Brain microvascular endothelial cell (primary cell): Measurements from ENCODE around the gene NPLOC4.

Experiments used
- DNase-seq: peaks from one replicate; pipeline ENCODE4 v3.0.0-alpha.2; 2020
- H3K27ac ChIP-seq: fragments of 250-450 bp; sonication (Bioruptor Pico); 2 replicates; pipeline ENCODE4 v1.5.1; 2020; ENCODE audit warnings: mild to moderate bottlenecking, moderate library complexity
- H3K27me3 ChIP-seq: fragments of 250-450 bp; sonication (Bioruptor Pico); replicated peaks from 2 replicates; pipeline ENCODE4 v1.5.1; 2020; ENCODE audit warnings: mild to moderate bottlenecking
- H3K36me3 ChIP-seq: fragments of 250-450 bp; sonication (Bioruptor Pico); replicated peaks from 2 replicates; pipeline ENCODE4 v1.5.1; 2020; ENCODE audit warnings: mild to moderate bottlenecking
- H3K4me3 ChIP-seq: 2 replicates; pipeline ENCODE4 v1.5.1; 2011; ENCODE audit warnings: low read depth, mild to moderate bottlenecking, control low read depth, low read length, moderate library complexity
- CTCF ChIP-seq: IDR thresholded peaks from 2 replicates; pipeline ENCODE4 v1.5.1; 2011; ENCODE audit warnings: low read depth, mild to moderate bottlenecking, moderate library complexity, low read length, control low read depth, inconsistent platforms; ENCODE audit errors: missing control alignments
- in situ Hi-C: cut with HindIII; loops from 2 replicates; pipeline ENCODE4 v1.10.0; 2017; ENCODE audit warnings: low sequenced_read_pairs, low pct_ligation_motif_present

NPLOC4 gene

DNA sequence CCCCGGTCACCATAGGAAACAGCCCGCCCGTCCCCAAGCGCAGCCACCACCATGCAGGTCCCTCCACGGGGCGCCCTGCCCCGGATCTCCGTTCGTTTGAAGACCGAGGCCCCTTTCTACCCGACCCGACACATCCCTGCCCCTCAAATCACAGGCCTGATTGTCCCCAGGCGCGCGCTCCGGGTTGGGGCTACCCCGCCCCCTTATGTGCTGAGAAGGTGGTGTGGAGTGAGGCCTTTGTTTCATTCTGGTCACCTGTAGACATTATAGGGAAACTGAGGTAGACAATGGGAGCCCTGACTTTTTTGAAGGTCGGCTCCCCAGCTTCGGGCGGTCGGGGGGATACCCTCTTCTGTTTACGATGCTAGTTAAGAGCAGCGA is 123.5 kb downstream of the NPLOC4 start:
- H3K27me3 ChIP-seq, result no peaks in the 10 kb centered on the region
- in situ Hi-C loops, result loop anchor here (10.0 kb wide), 1 partner anchor 109 kb away; no protein-coding TSS in a partner anchor
- H3K36me3 ChIP-seq, result peaks cover 39% of the 10 kb centered on the region
- H3K4me3 ChIP-seq, result peak overlapping the region; percentile 57
- no peak for TF ChIP-seq CTCF
- H3K27ac ChIP-seq, result peak overlapping the region; percentile 96
- no peak for DNase-seq

GRCh38 chr17:81512562-81513371 is 124.1 kb downstream of the NPLOC4 start, which contains the start of gene ACTG1:
Gene ACTG1 (minus strand): TSS chr17:81512799. CDS start chr17:81512354, 445 bp downstream.
- peak; percentile 87 for DNase-seq
- Histone ChIP-seq H3K4me3 (peak within 1 kb of the TSS; percentile 97), H3K36me3 (peaks cover 40% of the 10 kb centered on the region), H3K27ac (peak within 1 kb of the TSS; percentile 96), H3K27me3 (no peaks in the 10 kb centered on the region)
- in situ Hi-C loops, result loop anchor here (10.0 kb wide), 1 partner anchor 108 kb away; no protein-coding TSS in a partner anchor
- TF ChIP-seq CTCF, result no peak

DNA sequence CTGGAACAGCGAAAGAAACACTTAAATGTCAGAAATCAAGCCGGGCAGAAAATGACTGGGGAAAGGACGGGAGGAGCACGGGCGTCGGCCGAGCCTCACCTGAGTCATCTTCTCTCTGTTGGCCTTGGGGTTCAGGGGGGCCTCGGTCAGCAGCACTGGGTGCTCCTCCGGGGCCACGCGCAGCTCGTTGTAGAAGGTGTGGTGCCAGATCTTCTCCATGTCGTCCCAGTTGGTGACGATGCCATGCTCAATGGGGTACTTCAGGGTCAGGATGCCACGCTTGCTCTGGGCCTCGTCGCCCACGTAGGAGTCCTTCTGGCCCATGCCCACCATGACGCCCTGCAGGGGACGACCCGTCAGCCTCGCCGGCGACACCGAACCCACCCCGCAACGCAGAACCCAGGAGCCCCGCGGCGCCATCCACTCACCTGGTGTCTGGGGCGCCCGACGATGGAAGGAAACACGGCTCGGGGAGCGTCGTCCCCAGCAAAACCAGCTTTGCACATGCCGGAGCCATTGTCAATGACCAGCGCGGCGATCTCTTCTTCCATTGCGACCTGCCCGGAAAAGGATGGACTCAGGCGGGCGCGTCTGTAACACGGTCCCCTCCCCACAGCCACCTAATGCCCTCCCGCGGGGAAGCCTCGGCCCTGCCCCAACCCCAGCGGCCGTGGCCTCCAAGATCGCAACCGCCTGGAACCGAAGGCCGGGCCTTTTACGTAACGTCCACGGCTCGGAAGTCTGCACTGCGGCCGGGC is 124.9 kb downstream of the NPLOC4 start:
- in situ Hi-C loops, result loop anchor here (10.0 kb wide), 1 partner anchor 107 kb away; no protein-coding TSS in a partner anchor

DNA sequence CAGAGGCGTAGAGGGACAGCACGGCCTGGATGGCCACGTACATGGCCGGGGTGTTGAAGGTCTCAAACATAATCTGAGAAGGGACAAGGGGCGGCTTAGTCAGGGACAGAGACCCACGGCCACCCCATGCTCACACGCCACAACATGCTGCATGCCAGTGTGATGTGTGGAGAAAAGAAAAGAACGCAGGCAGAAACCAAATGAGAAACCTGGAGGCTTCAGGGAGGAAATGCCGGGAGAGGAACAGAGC is 125.4 kb downstream of the NPLOC4 start:
- TF ChIP-seq CTCF, result no peak

More for the DNA sequence above, 124.9 kb downstream of the NPLOC4 start:
- Histone ChIP-seq H3K27me3 (no peaks in the 10 kb centered on the region), H3K36me3 (peaks cover 40% of the 10 kb centered on the region), H3K27ac (peak overlapping the region; percentile 96), H3K4me3 (peak overlapping the region; percentile 97)
- TF ChIP-seq CTCF, result no peak
- no peak for DNase-seq

DNA sequence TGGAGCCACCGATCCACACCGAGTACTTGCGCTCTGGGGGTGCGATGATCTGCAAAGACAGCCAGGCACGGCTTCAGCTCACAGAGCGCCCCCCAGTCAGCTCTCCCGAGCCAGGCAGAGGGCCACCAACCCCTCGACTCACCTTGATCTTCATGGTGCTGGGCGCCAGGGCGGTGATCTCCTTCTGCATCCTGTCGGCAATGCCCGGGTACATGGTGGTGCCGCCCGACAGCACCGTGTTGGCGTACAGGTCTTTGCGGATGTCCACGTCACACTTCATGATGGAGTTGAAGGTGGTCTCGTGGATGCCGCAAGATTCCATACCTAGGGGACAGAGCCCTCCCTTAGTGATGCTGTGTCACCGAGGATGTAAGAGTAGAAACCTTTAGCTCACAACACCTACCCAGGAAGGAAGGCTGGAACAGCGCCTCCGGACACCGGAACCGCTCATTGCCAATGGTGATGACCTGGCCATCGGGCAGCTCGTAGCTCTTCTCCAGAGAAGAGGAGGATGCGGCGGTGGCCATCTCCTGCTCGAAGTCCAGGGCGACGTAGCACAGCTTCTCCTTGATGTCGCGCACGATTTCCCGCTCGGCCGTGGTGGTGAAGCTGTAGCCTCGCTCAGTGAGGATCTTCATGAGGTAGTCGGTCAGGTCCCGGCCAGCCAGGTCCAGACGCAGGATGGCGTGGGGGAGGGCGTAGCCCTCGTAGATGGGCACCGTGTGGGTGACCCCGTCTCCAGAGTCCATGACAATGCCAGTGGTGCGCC is 125.9 kb downstream of the NPLOC4 start:
- no peak for TF ChIP-seq CTCF
- peak overlapping the region; percentile 96 for H3K27ac ChIP-seq
- H3K4me3 ChIP-seq, result peak overlapping the region; percentile 97
- peaks cover 40% of the 10 kb centered on the region for H3K36me3 ChIP-seq
- in situ Hi-C loops, result loop anchor here (10.0 kb wide), 1 partner anchor 106 kb away; no protein-coding TSS in a partner anchor
- H3K27me3 ChIP-seq, result no peaks in the 10 kb centered on the region
- no peak for DNase-seq

More for the DNA sequence above, 125.4 kb downstream of the NPLOC4 start:
- H3K4me3 ChIP-seq, result peak overlapping the region; percentile 97
- in situ Hi-C loops, result loop anchor here (10.0 kb wide), 1 partner anchor 107 kb away; no protein-coding TSS in a partner anchor
- H3K27ac ChIP-seq, result peak overlapping the region; percentile 96
- peaks cover 40% of the 10 kb centered on the region for H3K36me3 ChIP-seq
- DNase-seq, result no peak
- no peaks in the 10 kb centered on the region for H3K27me3 ChIP-seq
